Hepatocyte (in vitro differentiated cells): ENCODE data around the gene FAT2.

Source experiments
- CTCF ChIP-seq: fragments of 200-600 bp; sonication (generic); IDR thresholded peaks from 2 replicates; pipeline ENCODE4 v1.5.1; 2016; ENCODE audit warnings: antibody characterized with exemption, mild to moderate bottlenecking; ENCODE audit not compliant: poor library complexity
- EZH2phosphoT487 ChIP-seq: fragments of 200-600 bp; sonication (generic); IDR thresholded peaks from one replicate; pipeline ENCODE4 v1.6.1; 2018; ENCODE audit warnings: antibody characterized with exemption, mild to moderate bottlenecking, low read depth, moderate library complexity; ENCODE audit not compliant: unreplicated experiment, severe bottlenecking

DNA sequence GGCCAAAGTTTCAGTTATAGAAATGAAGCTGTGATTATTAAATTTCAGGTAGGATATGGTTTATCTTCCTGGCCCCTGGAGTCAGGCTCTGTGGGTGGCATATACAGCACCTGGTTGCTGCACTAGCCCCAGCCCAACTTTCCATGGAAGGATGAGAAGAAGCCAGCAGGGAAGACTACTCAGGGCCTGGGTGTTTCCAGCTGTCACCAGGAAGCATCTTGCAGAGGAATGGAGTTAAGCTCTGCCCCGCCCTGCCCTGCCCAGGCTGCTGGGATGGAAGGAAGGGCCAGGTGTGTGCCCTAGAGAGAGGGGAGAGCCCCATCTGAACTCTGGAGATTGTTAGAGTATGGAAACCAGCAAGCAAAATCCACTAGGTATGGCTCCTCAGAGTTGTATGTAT, 42.8 kb upstream of the FAT2 start:
- TF ChIP-seq EZH2phosphoT487 (no peak), CTCF (no peak)
